ENCODE measurements around the gene RASGRF2.

RASGRF2 gene

DNA sequence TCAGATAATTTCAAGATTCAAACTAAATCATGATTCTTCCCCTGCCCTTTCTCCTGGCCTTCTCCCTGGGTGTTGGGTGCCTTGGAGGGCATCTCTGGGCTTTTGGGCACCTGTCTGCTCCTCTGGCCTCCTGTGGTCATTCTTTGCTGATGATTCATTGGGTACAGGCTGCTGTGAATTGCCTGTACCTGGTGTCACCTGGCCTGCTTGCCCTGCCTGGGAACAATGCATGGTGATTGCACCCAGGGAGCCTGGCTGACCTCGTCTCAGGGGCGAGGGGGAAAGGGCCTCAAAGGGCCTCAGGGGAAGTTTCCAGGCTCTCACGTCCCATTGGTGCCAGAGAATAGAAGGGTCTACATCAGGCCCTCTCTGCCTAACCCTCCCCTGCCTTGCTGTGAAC, 252.9 kb downstream of the RASGRF2 start:
- DNase-seq: no peak

DNA sequence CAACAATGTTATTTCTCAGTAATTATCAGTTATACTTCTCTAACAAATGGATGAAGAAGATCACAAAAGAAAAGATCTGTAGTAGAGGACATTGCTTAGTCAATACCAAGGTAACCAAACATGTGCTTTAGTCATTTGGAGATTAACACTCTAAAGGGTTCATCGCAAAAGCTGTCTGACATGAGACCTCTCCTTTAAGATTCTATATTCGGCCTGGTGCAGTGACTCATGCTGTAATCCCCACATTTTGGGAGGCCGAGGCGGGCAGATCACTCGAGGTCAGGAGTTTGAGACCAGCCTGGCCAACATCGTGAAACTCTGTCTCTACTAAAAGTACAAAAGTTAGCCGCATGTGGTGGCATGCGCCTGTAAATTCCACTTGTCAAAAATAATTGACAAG, 254.7 kb downstream of the RASGRF2 start:
- no peak for DNase-seq

DNA sequence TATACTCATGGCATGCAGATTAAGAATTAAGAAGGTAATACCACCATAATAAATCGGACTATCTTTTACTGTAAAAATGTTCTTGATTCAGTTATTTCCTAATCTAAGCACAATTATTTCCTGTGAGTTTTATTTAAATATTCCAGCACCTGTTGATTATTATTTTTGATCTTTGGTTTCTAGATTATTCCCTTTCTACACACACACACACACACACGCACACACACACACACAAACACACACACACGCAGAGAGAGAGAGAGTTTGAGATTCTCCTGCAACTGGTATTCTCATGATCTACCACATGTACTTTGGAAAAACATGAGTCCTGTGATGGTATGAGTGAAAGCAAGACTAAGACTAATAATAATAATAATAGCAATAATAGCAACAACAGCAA, 256.0 kb downstream of the RASGRF2 start:
- DNase-seq: no peak

DNA sequence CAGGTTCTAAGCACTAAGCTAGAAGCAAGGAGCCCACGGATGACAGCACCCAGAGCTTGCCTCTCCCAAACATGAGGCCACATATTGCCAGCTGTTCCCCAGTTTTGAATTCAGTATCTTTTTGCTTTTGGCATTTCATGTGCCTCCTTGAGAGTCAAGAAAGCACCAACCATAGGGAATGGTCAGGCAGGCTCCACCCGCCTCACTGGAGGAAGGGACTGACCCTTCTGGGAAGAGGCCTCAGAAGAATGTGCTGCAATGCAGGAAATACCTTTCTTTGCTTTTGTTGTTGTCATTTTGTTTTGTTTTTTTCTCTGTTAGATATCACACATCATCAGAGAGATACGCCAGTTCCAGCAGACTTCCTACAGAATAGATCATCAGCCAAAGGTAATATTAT, 259.2 kb downstream of the RASGRF2 start:
- no peak for DNase-seq

DNA sequence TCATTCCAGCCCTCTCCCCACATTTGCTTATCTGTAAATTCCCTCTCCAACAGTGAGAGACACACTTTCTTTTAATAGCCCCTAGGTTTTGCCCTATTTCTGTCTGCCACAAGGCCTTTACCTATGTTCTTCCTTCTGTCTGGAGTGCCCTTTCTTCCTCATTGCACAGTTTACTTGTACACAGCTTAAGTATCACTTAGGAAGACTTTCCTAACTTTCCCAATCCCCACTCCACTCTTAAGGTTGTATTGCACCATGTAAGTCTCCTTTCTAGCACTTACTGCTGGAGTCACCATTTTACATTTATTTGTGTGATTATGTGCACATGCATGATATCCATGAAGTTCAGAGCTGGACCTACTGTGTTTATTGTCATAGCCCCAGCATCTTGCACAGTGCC, 262.1 kb downstream of the RASGRF2 start:
- no peak for DNase-seq

DNA sequence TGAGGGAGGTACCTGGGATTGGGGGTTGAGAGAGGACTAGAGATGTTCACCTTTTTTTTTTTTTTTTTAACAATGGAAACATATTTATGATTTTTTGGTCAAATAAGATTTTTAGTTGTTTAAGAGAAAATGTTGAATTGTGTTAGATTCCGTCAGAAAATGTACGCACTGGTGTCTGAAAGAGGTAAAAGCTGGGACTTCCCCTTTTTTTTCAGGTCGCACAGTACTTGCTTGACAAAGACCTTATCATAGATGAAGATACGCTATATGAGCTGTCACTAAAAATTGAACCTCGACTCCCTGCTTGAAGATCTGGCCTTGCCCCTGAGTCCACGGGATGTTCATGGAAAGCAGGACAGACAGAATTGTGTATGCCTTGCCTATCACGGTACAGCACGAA, 265.3 kb downstream of the RASGRF2 start:
- DNase-seq: no peak

DNA sequence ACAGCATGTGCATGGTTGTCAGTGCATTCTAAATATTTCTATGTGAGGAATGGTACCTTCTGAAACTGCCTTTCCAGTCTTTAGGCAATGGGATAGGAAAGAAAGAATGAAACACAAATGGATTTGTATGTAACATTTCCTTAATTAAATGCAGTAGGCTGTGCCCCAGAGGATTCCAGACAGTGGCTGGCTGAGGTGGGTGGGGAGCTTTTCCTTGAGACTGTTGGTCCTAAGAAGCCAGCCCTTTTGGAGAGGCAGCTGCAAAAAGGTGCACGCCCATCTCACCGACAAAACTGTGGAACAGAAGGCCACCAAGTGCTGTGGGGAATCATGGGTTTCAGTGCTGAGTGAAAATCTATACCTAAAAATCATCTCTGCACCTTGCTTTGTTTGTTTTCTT, 266.1 kb downstream of the RASGRF2 start:
- no peak for DNase-seq

DNA sequence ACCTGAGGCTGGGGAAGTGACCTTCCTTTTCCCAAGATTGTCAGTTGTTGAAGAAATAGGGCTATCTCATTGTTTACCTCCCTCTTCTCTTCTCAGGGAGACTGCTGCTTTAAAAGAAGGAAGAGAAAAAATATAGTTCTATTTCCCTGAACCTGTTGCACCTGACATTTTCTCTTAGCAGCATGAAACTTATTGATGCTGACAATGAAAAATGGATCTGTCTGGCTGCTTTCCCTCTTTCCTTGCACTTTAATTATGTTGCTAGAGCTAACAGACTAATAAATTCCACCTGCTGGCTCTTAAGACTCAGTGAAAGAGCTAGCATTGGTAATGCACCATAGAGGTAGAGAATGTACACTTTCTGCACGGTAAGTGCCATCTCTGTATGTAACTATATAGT, 266.8 kb downstream of the RASGRF2 start:
- no peak for DNase-seq

DNA sequence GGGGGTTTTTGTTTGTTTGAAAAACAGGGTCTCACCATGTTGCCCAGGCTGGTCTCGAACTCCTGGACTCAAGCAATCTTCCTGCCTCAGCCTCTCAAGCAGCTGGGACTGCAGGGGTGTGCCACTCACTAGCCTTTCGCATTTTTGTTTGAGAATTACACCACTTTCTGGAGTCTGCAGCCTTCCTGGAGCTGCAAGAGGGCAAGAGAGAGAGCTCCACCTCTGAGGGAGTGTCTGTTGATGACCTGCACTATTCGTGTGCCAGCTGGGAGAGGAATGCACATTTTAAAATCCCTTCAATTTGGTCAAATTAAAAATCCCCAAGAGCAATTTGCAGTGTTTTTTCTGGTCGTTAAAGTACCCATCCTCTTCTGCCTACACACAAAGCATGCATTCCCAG, 267.9 kb downstream of the RASGRF2 start:
- no peak for DNase-seq

DNA sequence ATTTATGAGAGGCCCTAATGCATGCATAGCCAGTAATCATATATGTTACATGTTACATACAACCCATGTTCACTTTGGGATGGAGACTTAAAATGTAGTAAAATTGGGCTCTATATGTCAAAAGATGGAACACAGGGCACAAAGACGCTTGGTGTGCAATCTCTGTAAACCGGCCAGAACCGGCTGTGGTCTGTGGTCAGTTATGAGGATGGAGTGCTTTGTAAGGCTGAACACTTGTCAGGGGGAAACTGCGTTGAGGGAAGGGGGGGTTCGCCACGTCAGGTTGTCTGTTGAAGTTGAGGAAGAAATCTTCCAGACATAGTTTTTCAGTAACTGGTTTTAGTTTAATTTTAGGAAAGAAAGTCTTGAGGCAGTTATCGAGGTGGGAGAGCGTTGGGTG, 270.3 kb downstream of the RASGRF2 start:
- no peak for DNase-seq

DNA sequence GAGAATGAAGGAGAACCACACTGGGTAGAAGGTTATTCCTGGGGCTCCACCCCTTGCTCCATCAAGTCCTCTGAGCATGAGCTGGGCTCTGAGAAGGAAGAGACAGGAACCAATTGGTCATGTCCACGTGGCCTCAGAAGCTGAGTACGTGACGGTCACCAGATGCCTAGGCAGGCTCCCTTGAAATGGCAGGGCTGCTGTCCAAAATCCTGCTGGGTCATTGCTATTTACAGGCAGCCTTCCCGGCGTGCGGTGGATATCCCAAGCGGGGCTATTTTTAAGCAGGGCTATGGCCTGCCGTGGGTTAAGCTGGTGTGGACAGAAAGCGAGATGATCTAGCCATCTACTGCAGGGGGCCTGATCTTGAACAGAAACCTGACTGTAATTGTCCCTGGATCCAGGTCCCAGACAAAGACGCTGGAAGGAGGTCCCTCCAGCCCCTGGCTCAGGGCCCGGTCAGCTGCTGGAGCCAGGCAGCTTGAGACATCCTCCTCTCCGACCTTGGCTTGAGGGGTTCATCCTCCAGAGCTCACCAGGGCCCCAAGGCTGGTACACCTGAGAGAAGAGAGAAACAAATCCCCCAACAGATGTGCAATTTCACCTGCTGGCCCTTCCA, 272.4 kb downstream of the RASGRF2 start:
- no peak for DNase-seq

DNA sequence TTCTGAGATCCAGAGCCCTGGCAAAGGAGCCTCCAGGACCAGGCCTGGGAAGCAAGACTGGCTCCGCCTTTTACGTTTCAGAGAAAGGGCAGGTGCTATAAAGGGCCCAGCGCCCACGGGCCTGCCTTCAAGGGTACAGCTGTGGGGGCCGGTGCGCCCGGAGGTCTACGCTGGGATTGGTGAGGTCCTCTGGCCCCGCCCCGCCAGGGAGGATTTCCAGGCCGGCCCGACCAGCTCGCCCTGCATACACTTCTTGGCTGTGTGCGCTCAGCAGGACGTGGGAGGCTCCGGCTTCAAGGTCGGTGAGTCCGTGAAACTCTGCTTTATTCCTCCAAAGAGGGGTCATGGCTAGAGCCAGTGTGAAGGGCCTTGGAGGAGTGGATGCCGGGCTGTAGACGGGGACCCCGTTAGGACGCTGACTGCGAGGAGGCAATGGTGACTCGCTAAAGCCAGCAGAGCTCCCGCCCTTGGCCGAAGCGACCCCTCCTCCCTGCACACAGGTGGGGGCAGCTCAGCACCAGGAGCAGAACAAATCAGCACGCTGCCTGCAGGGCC, 273.0 kb downstream of the RASGRF2 start, which contains the start of gene CKMT2:
TSS of gene CKMT2 (plus strand) at position 243 of the 555 bp plus-strand sequence. CDS start 17,811 bp downstream, outside the sequence.
- no peak for DNase-seq

DNA sequence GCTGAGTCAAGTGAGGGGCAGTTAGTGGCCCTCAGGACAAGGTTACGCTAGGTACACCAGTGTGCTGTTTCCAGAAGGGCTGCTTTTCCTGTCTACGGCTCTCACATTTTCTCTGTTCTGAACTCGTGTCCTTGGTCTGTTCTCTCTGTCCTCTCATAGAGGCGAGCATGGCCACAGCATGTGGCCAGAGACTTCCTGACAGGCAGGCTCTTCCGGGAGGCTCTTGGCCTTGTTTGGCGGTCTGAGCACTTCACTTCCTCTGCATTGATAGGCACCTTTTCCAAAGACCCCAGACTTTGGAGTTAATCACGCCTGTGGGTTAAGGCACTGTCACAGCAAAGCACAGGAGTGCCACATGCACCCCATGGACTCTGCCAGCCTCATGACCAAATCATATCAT, 274.1 kb downstream of the RASGRF2 start:
- DNase-seq: no peak

DNA sequence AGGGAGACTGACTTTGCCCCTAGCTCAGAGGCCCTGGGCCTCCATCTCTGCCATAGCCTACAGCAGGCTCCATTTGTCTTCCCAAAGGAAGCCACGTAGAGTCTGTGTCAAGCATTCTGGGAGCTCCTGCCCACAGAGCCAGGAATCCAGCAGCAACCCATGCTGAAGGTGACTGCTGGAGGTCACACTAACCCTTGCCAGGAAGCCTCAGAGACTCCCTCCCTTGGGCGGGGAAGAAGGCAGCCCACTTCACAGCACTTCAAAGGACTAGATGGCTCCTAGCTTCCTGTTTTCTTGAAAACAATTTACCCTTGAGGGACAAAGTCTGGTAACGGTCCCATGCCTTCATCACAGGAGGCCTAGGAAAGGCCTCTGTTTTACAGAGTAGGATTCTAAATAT, 274.6 kb downstream of the RASGRF2 start:
- no peak for DNase-seq

DNA sequence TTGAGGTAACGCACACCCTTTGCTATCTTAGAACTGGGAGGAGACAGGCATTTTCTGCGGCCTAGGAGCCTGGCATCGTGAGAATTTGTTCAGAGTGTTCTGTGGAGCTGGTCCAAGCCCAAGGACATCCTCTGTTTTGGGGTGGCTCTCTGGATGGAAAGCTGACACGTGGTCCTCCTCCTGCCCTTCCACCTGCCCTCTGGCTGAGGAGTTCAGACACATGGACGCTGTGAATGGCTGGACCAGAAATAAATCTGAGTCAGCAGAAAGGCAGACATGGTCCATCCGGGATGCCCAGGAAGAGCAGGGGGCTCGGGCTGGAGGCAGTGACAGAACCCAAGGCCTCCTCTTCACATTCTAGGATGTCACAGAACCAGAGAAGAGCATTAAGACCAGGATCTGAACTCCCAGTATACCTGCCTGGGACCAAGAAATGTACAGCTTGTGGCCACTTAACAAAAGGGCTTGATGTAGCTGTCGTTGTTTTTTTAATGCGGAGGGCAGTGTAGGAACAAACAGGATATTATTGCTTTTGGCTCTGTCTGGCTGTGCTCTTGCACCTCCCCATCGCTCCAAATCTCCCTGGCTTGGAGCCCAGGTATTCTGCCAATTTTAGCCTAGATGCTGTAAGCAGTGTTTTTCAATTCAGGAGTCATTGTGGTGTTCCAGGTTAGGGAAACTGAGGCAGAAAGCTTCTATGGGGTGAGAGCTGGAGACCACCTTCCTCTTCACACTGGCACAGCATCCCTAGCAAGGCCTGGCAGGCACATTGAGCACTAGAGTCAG, 275.3 kb downstream of the RASGRF2 start:
- no peak for DNase-seq

DNA sequence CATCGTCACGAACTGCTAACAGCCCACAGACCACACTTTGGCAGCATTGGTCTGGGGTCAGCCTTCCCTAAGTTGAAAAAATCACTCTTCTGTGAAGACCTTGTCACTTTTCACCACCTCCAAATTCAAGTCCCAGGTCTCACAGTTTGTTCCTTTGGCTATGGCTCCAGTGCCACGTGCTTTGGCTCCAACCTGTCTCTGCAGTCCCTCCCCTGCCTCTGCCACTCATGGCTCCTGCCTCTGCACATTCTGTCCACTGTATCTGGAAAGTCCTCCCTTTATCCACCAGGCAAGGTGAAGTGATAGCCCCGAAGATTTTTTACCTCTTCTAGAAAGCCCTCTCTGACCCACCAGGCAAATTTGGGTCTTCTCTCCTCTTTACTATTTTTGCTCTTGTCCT, 278.3 kb downstream of the RASGRF2 start:
- DNase-seq: no peak

DNA sequence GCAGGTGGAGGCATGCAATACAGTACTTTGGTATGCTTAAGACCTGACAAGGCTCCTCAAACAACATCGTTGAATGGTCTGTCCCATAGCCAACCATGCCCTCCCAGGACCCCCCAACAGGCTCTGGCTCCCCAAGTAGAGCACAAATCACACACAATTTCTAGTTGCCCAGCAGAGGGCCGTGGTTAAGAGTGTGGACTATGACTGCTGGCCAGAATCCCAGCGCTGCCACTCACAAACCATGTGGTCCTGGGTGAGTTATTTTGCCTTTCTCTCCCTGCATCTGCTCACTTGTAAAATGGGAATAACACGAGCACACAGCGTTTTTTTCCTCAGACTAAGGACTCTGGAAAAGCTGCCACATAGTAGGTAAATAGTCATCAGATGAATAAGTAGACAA, 279.4 kb downstream of the RASGRF2 start:
- DNase-seq: no peak

DNA sequence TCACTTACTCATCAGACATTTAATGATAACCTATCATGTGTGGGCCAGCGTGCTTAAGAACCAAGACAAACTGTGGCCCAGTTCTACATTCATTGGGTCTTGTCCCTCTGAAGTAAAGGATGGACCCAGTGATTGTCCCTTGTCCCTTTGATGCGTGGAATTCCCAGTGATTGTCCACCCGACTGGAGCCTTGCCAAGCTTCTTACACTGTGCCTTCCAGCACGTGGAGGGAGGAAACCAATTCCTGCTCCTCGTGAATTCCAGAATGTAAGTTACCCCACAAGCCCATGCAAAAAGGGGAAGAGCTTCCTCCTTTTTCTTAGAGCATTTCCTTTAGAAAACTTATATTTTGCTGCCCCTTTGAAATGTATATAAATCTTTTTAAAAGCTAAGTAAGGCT, 280.8 kb downstream of the RASGRF2 start:
- DNase-seq: no peak

DNA sequence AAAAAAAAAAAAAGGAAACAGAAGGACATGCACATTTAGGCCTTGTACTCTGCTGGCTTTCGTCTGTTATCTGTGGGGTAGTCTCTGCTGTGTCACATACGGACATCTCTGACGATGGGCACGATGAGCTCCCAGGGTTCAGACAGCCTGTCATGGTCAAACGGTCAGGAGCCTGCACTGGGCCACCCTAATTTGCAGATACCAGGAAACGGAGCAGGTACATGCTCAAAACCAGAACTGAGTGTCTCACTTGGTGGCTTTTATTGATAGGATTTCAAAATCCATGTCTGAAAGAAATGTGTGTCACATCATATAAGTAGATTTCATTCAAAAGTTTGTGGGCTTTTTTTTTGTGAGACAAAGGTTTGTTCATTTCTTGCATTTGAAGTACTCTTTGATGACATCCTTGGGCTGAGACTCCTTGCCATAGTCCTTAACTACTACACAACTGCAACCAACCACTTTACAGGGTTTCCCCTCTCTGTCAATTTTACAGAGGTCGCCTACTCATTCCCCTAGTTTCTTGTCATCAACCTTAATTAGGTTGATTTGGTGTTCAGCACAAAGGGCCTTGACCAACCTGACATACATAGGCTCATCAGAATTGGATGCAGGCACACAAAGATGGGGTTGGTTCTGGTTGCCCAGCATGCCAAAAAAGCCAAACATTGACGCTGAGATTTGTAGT, 281.9 kb downstream of the RASGRF2 start:
- no peak for DNase-seq

DNA sequence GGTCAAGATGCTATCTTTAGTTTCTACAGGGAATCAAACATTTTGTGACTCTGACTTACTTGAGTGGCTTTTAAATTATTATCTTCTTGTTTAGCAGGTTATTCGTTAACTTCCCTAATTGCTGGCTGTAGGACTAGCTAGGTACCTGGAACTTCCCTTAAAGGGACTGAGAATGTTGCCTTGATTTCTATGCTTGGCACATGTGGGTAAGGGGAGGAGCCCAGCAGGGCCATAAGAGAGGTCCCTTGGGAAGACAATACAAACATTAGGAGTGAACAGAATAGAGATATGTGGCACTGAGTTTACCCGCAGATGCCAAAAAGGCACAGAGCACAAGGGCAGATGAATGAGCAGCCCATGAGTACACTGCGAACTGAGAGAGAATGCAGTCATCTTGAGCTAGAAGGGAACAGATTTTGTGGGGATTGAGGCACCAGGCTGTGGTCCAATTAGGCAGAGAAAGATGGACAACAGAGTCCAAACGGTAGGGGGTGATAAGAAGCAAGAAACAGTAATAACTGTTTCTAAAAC, 282.8 kb downstream of the RASGRF2 start:
- peak; percentile 81 for DNase-seq

DNA sequence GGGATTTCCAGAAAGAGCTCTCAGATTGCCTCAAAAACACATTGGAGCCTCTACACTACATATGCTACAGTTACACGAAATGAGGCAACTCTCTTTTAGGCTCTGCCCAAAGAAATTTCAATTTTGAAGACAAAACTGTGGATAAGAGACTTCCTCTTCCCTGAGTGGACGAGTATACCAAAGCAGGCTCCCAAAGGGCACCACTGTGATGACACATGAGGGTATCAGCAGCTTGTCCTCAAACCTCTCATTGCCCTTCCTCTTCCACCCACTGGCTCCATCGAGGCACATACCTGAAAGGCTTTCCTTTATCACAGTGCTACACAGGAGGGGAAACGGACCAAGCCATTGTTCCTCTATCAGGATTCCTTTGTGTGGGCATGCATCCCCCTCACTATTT, 284.3 kb downstream of the RASGRF2 start:
- no peak for DNase-seq

DNA sequence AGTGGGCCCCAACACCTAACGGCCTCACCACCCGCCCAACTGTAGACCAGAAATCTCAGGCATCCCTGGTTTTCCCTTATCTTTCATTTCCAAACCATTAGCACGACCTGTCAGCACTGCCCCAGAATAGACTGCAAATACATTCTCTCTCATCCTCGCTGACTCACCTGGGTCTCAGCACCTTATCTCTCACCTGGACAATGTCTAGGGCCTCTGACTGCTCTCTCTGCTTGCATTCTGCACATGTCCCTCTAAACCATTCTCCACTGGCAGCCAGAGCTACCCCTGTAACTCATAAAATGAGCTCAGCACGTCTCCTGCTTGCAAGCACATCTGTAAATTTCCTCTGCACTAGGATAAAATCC, 285.7 kb downstream of the RASGRF2 start:
- DNase-seq: no peak

DNA sequence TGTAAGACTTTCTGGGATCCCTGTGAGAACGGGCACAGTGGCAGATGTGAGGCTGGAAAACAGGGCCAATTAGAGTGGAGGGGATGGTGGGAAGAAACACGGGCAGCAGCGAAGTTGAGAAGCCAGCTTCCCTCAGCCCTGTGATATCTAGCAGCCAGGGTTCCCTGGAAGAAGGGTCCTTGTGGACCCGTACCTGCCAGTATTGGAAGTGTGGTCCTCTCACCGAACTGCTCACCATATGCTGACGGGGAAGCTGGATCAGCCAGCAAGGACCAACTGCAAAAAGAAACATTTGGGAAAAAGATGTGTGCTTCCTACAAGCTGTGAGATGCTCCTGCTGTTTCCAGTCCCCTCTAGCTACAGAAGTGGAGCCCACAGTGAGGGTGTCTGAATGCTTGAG, 286.5 kb downstream of the RASGRF2 start:
- DNase-seq: no peak
